Activated CD4-positive, alpha-beta T cell treated with anti-CD3 and anti-CD28 coated beads, Interleukin-2, amount 50 U/mL, for 24 hours (primary cell): ENCODE data around the gene TMCO1.
A peak's percentile ranks its signal among the peaks of the same experiment; 100 is the strongest.
"Not testable (repeated sequence)": the region's sequence is repeated elsewhere in the genome, so short reads cannot be mapped to it uniquely, and the experiment has no call there.

Experiments used
- DNase-seq, 2 donors: peaks; one replicate each; pipeline ENCODE4 v3.0.0-alpha.2; 2020; ENCODE audit warnings: low read depth in 1 of 2, low spot score in 1 of 2

The TMCO1 gene

GRCh38 chr1:165747632-165748447, 20.8 kb downstream of the TMCO1 start:
- no peak for DNase-seq

DNA sequence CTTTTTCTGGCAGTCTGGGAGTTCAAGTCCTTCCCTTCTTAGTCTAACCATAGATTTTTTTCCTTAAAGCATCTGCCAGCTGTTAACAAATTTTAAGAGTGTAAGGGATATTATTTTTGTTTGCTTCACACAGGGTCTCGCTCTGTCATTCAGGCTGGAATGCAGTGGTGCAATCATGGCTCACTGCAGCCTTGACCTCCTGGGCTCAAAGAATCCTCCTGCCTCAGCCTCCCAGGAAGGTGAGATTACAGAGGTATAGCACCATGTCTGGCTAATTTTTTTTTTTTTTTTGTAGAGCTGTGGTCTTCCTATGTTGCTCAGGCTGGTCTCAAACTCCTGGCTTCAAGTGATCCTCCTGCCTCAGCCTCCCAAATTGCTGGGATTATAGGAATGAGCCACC, 23.8 kb downstream of the TMCO1 start:
- DNase-seq: not testable (repeated sequence)

GRCh38 chr1:165742194-165742593, 26.5 kb downstream of the TMCO1 start:
- no peak for DNase-seq

GRCh38 chr1:165738794-165739193, 29.9 kb downstream of the TMCO1 start:
- no peak for DNase-seq

- DNase-seq: no peak
These were observed 31.5 kb downstream of the TMCO1 start for GRCh38 chr1:165737196-165737595.

DNA sequence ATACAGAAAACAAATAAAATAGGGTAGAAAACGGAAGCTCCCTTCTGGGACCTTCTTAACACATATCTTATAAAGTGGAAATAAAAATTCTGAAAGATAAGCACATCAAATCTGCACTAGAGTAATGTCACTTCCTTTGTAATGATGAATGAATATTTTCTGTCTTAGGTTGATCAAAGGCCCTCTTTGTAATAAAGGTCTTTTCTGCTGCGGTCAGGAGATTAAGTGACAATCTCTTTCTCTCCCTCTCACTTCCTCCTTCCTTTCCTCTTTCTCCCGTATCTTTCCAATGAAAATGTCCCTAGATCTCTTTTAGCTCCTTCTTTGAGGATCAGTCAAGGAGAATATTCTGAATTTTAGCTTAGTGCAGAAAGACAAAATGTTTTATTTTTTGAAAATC, 33.8 kb downstream of the TMCO1 start:
- DNase-seq: no peak

- DNase-seq: no peak
These were observed 41.8 kb downstream of the TMCO1 start for GRCh38 chr1:165726841-165727240.

- DNase-seq: no peak
These were observed 42.5 kb downstream of the TMCO1 start for GRCh38 chr1:165726169-165726568.

GRCh38 chr1:165717918-165718515, 50.7 kb downstream of the TMCO1 start:
- DNase-seq: no peak

- not testable (repeated sequence) for DNase-seq
These were observed 52.2 kb downstream of the TMCO1 start for GRCh38 chr1:165716265-165717051.

GRCh38 chr1:165712764-165713163, 55.9 kb downstream of the TMCO1 start:
- DNase-seq: no peak

- DNase-seq: no peak
These were observed 60.5 kb downstream of the TMCO1 start for GRCh38 chr1:165707984-165708706.

- no peak for DNase-seq
These were observed 65.0 kb downstream of the TMCO1 start for GRCh38 chr1:165703648-165704047.

- DNase-seq: not testable (repeated sequence)
These were observed 66.7 kb downstream of the TMCO1 start for GRCh38 chr1:165701922-165702321.

DNA sequence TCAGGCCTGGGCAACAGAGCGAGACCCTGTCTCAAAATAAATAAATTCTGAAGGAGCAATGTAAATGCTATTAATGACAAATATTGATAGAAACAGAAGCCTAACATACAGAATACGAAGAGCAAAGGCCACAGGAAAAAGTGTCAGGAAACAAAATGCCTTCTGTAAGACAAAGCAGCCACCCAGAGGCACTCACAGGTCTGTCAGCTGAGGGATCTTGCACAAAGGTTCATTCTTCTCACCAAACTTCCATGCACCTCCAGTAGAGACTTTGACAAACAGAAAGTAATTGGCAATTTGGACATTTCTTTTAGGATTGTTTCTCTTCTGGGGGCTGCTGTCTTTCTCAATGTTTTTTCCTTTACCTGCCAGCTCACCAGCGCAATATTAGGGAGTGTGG, 69.1 kb downstream of the TMCO1 start:
- no peak for DNase-seq

- DNase-seq: no peak
These were observed 70.0 kb downstream of the TMCO1 start for GRCh38 chr1:165698761-165699052.

DNA sequence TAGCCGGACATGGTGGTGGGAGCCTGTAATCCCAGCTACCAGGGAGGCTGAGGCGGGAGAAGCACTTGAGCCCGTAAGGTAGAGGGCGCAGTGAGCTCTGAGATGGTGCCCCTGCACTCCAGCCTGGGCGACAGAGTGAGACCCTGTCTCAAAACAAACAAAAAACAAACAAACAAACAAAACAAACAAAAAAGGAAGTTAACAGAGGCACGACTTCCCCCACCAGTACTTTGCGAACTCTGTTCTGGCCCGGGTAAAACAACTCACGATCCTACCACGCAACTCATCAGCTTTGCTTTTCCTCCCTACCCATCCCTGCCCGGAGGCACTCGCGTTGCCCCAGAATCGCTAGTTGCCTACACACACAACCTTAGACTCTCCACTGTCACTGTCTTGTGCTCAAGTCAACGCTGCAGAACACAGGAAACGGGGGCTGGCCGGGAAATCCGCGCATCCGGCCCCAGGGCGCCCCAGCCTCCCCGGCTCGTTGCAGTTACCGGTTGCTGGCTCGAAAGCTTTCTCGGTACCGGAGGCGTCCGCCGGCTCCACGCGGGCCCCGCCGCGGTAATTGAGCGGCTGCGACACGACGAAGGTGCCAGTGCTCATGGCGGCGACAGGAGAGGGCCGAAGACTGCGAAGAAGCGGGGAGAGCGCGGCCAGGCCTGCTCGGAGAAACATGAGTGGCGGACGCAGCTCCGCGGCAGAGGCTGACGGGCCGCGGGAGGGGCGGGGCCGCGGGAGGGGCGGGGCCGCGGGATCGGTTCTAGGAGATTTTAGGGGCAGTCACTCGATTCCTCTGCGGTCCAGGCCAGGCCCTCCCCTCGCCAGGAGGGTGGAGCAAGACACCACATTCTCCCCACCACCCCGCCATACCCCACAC, 70.5 kb downstream of the TMCO1 start, which contains the start of gene ALDH9A1:
Gene ALDH9A1, minus strand, starts transcription at position 682 of the 880 bp plus-strand sequence. Its CDS starts 4 bp downstream, at position 678.
- peak; percentile 72 to 81 for DNase-seq

DNA sequence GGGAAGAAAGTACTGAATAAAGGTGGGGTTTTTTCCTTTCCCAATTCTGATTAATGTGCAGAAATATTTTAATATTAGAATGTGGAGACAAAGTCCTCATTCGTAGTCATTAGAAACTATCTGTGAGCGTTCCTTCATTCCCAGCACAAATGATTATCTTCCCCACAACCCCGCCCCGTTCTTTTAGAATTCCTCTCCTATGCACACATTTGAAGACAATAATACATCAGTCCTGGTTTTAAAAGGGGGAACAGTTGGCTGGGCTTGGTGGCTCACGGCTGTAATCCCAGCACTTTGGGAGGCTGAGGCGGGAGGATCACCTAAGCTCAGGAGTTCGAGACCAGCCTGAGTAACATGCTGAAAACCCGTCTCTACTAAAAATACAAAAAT, 71.2 kb downstream of the TMCO1 start:
- DNase-seq: no peak

DNA sequence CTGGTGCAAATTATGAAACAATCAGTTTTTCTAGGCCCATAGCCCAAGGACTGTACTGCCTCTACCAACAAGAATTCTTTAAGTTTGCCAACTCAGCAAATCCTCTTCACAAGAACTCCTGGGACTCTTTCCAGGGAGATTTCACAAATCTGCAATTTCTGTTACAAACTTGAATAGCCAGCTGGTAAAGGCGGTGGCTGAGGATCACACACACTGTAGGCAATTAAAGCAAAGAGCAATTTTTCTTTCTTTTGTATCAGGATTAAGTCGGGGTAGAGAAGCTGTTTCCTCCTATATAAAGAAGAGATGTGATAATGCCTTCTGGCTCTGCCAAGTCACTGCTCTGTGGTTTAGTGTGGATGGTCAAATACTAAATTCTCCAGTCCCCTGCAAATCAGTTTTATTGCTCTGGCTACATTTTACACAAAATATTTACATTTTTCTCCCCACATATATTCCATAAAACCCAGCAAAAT, 72.0 kb downstream of the TMCO1 start:
- no peak for DNase-seq

GRCh38 chr1:165695031-165695430, 73.6 kb downstream of the TMCO1 start:
- DNase-seq: no peak
